K562 (cell line): ENCODE results near the gene DENND5B.

Source experiments
- CHCHD3 ChIP-seq: fragments of 250-450 bp; sonication (Bioruptor Pico); IDR thresholded peaks from 2 replicates; pipeline ENCODE4 v2.1.2; 2022; ENCODE audit warnings: mild to moderate bottlenecking
- EZH2 ChIP-seq: IDR thresholded peaks from 2 replicates; pipeline ENCODE4 v1.6.1; 2012; ENCODE audit warnings: low read depth, mild to moderate bottlenecking, inconsistent platforms, low read length, borderline replicate concordance
- TCF7 ChIP-seq: sonication (generic); IDR thresholded peaks from 2 replicates; pipeline ENCODE4 v1.6.1; 2016; ENCODE audit warnings: antibody characterized with exemption, borderline replicate concordance

GRCh38 chr12:31485571-31485970 lies 105.4 kb downstream of the DENND5B start:
- TF ChIP-seq EZH2 (no peak), CHCHD3 (CRISPR knock-in tag) (no peak), TCF7 (no peak)
